ENCODE measurements around the gene UBQLNL.

DNA sequence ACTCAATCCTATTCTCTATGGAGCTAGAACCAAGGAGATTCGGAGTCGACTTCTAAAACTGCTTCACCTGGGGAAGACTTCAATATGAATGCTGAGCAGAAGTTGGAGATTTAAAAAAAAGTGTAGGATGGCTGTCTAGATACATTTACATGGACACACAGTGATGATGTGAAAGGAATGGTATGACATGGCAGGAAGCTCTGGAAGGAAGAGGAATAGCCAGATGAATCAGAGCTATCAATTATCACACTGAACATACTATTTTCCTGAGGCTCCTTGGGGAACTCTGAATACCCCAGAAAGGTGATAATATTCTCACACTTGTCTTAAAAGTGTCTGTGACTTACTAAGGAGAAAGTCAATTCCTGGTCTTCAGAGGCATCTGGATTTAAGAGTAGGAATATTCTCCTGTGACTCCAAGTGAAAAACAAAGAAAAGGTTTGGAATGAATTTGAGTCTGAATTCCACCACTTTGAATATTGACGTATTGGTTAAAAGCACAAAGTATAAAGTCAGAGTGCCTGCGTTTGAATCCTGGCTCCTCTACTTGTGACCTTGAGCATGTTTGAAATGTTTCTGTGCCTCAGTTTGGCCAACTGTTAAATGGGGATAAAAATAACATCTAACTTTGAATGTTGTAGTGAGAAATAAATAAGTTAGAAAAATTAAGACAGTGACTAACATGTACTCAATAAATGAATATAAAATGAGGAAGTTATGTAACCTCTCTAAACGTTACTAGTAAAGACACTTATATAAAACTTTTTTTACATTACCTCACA, 26.7 kb downstream of the UBQLNL start:
- TF ChIP-seq, protein P1, sequence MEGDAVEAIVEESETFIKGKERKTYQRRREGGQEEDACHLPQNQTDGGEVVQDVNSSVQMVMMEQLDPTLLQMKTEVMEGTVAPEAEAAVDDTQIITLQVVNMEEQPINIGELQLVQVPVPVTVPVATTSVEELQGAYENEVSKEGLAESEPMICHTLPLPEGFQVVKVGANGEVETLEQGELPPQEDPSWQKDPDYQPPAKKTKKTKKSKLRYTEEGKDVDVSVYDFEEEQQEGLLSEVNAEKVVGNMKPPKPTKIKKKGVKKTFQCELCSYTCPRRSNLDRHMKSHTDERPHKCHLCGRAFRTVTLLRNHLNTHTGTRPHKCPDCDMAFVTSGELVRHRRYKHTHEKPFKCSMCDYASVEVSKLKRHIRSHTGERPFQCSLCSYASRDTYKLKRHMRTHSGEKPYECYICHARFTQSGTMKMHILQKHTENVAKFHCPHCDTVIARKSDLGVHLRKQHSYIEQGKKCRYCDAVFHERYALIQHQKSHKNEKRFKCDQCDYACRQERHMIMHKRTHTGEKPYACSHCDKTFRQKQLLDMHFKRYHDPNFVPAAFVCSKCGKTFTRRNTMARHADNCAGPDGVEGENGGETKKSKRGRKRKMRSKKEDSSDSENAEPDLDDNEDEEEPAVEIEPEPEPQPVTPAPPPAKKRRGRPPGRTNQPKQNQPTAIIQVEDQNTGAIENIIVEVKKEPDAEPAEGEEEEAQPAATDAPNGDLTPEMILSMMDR (conservative IDR thresholded peaks at IDR 0.05; ENCODE audit: low read depth, low read length): no peak
- no peak for TF ChIP-seq EZH2 (IDR thresholded peaks at IDR 0.05; ENCODE audit: borderline replicate concordance, low read depth, low read length, poor library complexity, severe bottlenecking)

Data from A673 (cell line).